WI38 (cell line): ENCODE data around the gene CTBP2.

Experiments
- H3K4me3 ChIP-seq: 2 replicates; pipeline ENCODE4 v1.5.1; 2011; ENCODE audit warnings: low read depth, mild to moderate bottlenecking, control low read depth, low read length
- TF ChIP-seq, protein P1 (sequence below): IDR thresholded peaks from 2 replicates; pipeline ENCODE4 v1.5.1; 2012; ENCODE audit warnings: low read depth, mild to moderate bottlenecking, control low read depth, low read length

CTBP2 gene

DNA sequence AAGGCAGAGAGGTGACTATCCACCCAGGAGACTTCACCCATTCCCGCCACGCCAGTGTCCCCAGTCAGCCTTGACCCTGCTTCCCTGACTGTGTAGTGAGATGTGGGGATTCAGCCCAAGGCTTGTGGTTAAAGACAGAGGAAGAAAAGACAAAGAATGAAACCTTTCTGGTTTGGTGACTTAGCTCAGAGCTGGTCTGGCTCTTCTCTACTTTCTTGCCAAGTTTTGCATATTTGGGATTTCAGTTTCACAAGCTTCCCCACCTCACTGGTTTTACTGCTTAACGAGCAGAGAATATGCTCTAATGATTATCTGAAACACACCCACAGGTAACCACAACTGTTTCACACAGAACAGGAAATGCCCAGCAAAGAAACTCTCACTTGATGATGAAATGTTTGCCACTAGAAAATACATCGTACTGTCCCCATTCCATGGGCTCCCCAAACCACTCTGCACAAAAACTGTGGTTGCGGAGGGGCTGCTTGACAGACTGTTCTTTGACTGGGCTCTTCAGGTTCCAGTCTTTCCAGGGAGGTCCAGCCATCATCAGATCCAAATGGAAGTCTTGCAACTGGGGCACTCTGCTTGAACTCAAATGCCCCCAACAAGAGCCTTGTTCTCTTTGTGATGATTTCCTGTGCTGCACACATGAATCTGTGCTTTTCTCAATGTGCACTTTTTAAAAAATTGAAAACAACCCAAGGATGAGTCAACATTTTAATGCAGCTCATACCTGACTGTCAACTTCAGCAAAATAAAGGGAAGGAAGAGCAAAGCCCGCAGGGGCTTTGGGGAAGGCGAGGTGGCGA is 95.5 kb downstream of the CTBP2 start:
- no peak overlapping the region for H3K4me3 ChIP-seq
- TF ChIP-seq, protein P1, sequence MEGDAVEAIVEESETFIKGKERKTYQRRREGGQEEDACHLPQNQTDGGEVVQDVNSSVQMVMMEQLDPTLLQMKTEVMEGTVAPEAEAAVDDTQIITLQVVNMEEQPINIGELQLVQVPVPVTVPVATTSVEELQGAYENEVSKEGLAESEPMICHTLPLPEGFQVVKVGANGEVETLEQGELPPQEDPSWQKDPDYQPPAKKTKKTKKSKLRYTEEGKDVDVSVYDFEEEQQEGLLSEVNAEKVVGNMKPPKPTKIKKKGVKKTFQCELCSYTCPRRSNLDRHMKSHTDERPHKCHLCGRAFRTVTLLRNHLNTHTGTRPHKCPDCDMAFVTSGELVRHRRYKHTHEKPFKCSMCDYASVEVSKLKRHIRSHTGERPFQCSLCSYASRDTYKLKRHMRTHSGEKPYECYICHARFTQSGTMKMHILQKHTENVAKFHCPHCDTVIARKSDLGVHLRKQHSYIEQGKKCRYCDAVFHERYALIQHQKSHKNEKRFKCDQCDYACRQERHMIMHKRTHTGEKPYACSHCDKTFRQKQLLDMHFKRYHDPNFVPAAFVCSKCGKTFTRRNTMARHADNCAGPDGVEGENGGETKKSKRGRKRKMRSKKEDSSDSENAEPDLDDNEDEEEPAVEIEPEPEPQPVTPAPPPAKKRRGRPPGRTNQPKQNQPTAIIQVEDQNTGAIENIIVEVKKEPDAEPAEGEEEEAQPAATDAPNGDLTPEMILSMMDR = no peak

DNA sequence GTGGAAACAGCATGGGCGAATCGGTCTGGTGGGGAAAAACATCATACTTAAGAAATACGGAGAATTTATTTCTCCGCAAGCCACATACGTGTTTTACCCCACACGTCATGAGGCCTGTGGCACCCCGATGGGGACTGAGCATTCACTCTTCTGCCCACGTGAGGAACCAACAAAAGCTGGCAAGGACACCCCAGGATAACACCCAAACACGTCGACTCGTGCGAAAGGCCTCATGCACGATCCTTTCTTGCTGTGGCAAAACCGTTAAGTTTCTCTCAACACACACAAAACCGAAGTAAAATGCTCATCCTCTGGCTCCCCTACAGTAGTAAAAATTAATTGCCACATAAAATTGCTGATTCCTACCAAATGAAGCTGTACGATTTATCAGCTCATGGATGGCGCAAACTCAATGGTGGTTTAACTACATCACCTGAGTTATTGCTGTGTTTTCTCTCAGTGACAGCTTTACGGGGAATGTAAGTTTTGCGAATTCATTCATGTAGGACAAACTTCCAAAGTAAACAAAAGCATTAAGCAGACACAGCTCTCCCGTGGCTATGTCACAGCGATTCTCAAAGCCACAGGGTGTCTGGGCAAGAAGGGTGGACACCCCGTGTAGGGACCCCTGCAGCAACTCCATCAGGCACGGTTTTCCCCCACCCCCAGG is 97.0 kb downstream of the CTBP2 start:
- TF ChIP-seq, protein P1 = no peak

DNA sequence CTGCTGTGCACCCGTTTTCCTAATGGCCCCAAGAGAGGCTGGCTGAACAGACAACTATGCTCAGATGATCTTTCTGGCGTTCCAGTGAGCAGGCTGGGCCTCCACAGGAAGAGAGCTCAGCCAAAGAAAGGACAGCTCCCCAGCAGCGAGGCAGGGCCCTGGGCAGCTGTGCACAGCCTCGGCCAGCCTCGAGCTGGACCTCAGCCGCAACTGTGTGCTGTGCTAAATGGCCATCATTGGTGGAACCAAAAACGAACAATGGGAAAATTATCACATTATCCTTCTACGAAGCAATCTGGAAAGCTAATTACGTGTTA is 97.5 kb downstream of the CTBP2 start:
- H3K4me3 ChIP-seq = no peak overlapping the region
- TF ChIP-seq, protein P1 = no peak

More for the DNA sequence above, 97.0 kb downstream of the CTBP2 start:
- H3K4me3 ChIP-seq = no peak overlapping the region

DNA sequence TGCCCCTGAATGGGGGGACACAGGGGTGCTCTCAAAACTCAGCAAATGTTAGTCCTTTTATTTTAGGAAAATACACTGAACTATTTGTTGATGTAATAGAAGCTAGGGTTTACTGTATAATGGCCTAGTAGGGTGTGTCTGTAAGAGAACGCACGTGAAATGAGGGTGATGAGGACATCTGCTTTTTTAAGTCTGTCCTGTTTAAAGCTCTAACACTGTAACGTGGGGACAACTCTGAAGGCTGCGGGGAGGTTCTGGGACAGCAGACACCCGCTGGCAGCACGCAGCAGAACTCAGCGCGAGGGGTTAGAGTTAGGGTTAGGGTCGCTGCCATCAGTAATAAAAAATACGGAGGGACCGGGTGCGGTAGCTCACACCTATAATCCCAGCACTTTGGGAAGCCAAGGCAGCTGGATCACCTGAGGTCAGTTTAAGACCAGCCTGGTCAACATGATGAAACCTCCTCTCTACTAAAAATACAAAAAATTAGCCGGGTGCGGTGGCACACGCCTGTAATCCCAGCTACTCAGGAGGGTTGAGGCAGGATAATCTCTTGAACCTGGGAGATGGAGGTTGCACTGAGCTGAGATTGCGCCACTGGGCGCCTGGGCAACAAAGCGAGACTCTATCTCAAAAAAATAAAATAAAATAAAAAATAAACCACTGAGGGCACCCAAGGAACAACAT is 98.0 kb downstream of the CTBP2 start:
- H3K4me3 ChIP-seq = no peak overlapping the region
- TF ChIP-seq, protein P1 = no peak

DNA sequence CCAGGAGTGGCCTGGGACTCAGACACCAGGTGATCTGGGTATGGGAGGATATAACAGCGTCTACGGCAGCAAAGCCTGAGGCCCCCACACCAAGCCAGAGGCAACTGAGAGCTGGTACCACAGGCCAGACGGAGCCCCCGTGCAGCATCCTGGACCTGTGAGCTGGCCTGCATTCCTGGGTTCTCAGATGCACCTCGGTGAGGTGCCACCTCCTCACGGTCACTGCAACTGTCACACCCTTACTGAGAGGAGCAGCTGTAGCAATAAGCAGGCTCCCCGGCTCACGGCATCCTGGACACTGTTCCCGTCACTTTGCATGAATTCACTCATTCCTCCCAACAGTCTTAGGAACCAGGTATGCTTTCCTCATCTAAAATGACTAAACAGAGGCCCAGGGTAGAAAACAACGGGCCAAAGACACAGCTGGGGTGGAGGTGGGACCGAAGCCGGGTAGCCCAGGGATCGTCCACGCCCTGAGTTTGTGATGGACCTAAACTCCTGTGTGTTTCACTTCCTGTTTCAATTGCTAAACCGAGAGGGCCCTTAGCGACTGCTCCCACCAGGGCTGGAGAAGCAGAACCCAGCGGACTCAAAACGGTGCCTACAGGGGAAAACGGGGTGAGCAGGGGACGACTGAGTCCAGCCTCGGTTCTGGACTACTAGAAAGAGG is 98.7 kb downstream of the CTBP2 start:
- no peak overlapping the region for H3K4me3 ChIP-seq
- TF ChIP-seq, protein P1 = 0 out of 2 replicates have a peak, but pooled peaks have one; percentile 1

DNA sequence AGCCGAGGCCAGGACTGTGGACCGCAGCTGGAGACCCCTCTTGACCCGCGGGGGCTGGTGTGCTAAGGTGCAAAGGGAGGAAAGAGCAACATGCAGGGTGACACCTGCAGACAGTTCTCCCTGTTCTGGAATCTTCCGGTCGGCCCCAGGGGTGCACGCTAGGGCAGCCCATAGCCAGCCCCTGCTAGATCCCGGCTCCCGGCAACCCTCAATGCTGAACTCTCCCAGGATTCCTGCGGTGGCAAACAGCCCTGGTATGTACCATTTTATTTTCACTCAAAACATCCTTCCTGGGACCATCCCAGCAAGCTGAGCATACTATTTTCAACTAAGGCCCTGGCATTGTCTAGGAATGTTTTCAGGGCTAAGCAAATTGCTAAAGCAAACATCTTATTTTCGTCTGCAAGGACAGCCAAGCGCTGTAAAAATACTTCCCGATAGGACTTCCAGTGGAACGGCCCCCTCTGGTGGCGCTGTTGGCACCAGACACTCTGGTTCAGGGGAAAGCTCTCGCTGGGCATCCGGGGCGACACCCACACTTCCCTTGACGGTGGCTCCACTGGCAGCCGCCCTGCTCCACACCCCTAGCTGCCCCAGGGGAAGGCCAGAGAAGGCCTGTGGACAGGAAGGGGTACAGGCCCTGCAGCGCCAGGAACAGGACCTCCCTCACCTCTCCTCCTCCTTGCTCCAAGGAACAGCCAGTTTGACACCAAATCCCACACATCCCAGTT is 99.4 kb downstream of the CTBP2 start:
- TF ChIP-seq, protein P1 = peak; percentile 81
- no peak overlapping the region for H3K4me3 ChIP-seq
